Stimulated activated CD4-positive, alpha-beta T cell treated with anti-CD3 and anti-CD28 coated beads, Interleukin-2, amount 100 ng/mL, for 48 hours (primary cell): ENCODE results near the gene SSTR1.

Experiments used
- DNase-seq, 2 donors: peaks; one replicate each; pipeline ENCODE4 v3.0.0-alpha.2; 2020

Gene SSTR1

DNA sequence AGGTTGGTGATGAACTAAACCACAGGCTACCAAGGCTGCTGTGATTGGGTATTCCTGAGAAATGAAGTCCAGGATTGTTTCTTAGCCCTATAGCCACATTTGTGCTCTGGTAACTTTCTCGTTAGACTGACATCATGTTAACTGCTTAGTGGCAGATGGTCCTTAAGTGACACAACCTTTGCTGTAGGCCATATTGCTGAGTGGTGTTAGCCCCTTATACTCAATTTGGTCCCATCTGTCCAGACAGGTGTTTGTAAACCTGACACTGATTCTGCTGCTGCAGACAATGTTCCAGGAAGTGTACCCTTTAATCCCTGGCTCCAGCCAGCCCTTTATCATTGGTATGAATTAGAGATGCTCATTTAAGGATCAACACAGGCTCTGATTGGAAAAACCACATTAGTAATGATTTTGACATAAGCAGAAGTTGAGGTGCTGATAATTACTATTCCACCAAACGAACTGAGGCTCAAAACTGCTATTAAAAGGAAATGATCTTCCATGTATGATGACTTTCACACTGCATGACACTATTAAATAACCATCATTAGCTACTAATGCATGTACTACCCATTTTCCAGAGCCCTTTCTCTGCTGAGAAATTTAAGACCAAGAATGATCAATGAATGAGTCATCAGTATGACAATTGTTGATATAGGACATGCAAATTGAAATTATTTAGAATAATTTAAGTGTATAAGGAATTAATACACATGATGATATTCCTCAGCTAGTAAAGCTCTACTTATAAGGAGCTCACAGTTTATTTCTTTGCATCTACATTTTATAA lies 3.6 kb upstream of the SSTR1 start:
- no peak for DNase-seq

DNA sequence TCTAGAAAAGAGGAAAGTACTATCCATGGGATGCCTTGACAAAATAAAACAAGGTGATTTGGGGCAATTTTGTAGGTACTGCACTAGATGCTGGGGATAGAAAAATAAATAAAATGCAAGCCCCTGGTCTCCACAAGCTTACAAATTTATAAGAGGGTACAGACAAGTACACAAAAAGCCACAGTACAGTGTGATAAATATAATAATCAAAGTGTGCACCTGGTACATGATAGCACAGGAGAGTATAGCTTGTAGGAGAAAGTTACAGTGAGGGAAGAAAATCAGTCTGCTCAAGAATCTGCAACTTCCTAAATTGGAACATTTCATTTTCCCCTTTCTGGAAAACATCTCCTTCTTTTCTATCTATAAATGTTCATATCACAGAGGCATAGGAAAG lies 3.0 kb upstream of the SSTR1 start:
- DNase-seq, result no peak

DNA sequence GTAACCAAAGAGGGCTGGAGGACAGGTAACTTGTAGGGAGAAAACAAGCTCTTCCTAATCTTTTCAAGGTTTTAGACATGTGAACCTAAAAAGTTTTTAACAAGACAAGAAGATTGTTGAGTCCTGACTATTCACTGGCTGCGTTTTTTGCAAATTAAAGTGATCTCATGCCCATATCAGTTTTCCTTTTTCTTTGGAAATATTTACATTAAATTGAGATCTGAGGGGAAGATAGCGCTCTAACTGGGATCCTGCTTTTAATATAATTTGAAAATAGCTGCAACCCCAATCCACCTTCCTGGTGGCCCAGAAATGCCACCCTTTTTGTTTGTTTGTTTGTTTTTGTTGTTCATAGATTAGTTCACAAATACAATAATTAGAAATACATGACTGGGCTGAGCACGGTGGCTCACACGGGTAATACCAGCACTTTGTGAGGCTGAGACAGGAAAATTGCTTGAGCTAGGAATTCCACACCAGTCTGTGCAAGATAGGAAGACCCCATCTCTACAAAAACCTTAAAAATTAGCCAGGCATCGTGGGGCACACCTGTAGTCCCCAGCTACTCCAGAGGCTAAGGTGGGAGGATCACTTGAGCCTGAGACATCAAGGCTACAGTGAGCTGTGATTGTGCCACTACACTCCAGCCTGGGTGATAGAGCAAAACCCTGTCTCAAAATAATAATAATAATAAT lies 2.4 kb upstream of the SSTR1 start:
- no peak for DNase-seq

GRCh38 chr14:38205949-38206665 lies 1.6 kb upstream of the SSTR1 start:
- DNase-seq, result no peak

GRCh38 chr14:38206689-38207376 lies 871 bp upstream of the SSTR1 start:
- no peak for DNase-seq

DNA sequence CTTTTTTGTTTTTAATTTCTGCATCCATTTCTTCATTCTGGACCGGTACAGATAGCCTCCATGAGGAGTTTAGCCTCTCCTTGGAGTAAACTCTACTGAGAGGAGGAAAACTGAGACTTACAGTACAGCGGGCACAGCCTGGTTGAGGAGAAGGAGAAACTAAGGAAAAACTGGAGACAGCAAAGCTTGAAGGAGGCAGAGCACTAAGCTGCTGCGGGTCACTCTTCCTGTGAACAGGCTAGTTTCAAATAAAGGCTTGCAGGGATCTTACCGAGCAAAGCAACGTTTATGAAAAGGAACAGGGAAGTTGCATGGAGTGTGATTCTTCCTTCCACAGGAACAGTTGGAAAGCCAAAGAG lies 348 bp upstream of the SSTR1 start:
- DNase-seq, result no peak

DNA sequence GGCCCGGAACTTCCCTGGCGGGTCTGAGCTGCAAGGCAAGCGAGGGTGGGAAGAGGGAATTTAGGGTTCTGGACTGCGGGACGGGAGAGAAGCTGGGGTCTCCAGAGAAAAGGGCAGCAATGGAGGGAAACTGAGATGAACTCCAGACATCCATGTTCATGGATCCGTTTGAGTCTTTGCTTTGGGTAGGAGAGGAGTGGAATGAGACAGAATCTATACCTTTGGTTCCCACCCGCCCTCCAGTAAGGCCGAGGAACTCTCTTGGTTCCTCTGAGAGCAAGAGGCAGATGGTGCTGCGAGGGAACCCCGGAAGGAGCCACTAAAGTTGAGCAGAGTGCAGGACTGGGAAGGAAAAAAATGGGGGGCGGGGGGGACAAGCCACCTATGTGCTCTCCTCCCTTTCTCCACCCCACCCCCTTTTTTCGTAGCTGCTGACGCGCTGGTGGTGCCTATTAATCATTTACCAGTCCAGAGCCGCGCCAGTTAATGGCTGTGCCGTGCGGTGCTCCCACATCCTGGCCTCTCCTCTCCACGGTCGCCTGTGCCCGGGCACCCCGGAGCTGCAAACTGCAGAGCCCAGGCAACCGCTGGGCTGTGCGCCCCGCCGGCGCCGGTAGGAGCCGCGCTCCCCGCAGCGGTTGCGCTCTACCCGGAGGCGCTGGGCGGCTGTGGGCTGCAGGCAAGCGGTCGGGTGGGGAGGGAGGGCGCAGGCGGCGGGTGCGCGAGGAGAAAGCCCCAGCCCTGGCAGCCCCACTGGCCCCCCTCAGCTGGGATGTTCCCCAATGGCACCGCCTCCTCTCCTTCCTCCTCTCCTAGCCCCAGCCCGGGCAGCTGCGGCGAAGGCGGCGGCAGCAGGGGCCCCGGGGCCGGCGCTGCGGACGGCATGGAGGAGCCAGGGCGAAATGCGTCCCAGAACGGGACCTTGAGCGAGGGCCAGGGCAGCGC lies 1.2 kb downstream of the SSTR1 start:
- DNase-seq, result no peak

GRCh38 chr14:38209572-38210557 lies 2.2 kb downstream of the SSTR1 start:
- no peak for DNase-seq

DNA sequence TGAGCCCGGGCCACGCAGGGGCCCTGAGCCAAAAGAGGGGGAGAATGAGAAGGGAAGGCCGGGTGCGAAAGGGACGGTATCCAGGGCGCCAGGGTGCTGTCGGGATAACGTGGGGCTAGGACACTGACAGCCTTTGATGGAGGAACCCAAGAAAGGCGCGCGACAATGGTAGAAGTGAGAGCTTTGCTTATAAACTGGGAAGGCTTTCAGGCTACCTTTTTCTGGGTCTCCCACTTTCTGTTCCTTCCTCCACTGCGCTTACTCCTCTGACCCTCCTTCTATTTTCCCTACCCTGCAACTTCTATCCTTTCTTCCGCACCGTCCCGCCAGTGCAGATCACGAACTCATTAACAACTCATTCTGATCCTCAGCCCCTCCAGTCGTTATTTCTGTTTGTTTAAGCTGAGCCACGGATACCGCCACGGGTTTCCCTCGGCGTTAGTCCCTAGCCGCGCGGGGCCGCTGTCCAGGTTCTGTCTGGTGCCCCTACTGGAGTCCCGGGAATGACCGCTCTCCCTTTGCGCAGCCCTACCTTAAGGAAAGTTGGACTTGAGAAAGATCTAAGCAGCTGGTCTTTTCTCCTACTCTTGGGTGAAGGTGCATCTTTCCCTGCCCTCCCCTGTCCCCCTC lies 3.0 kb downstream of the SSTR1 start:
- no peak for DNase-seq

- no peak for DNase-seq
Observed at GRCh38 chr14:38211255-38211735, 3.6 kb downstream of the SSTR1 start.

- DNase-seq, result no peak
Observed at GRCh38 chr14:38212111-38212510, 4.4 kb downstream of the SSTR1 start.

DNA sequence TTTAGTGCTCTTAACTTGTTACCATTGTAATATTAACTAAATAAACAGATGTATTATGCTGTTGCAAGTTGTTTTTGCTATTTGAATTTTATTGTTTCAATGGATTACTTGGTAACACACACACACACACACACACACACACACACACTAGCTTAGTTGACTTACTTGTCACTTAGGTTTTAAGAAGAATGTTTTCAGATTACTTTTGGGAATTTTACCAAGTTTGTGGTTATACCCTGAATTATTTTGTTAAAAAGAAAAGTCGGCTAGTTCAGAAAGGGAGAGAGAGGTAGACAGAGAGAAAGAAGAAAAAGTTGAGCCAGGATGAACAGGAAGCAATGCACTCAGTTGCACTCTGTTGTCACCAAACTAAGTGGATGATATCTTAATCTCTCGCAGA lies 5.3 kb downstream of the SSTR1 start:
- no peak for DNase-seq

DNA sequence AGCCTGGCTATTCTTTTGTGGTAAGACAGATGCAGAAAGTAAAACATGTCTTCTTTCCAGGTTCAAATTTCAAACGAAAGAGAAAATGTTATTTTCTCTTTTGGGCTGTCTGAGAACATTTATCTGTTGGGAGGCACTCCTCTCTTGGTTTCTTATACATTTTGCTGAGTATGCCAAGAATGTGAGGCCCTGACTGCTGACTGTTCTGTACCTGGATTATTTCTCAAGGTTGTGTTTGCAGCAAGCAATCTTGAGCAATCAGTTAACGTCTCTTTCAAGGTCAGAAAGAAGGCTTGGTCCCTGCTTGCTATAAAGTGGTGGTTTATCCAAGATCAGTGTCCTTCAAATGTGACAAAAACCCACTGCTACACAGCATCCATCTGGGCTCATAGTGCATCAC lies 9.8 kb downstream of the SSTR1 start:
- DNase-seq, result no peak

DNA sequence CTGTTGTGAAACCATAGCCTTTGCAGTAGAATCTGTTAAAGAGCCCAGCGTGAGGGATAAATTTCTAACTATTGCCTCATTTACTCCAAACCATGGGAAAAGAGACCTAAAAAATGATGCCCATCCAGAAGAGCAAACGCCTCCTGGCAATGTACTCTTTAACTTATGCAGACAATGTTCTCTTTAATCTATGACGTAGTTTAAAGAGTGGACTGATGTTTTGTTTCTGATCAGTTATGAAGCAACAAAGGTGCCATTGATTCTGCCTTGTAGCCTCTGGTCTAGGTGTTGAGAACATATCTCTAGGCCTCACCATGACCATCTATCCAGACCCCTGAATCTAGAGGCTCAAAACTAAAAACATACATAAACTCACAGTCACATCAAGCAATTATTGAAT lies 13.4 kb downstream of the SSTR1 start:
- no peak for DNase-seq

DNA sequence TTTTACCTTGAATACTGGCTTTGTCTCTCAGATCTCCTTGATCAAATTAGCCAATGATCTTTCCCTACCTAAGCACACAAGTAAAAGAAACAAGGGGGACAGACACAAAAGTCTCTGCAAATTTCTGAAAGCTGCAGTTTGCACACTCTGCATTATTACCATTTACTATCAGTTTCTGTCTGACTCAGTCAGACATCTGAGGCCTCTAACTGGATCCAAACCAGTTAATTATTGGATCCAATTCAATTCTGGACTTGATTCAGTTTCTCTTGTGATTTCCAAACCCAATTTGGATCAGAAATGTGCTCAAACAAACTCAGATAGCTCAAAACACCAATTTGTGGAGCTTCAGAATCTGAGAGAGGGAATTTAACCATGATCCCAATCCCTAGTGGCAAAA lies 16.6 kb downstream of the SSTR1 start:
- DNase-seq, result no peak

GRCh38 chr14:38225946-38226345 lies 18.2 kb downstream of the SSTR1 start:
- no peak for DNase-seq

GRCh38 chr14:38226366-38226765 lies 18.7 kb downstream of the SSTR1 start:
- no peak for DNase-seq

- no peak for DNase-seq
Observed at GRCh38 chr14:38233218-38233617, 25.5 kb downstream of the SSTR1 start.

DNA sequence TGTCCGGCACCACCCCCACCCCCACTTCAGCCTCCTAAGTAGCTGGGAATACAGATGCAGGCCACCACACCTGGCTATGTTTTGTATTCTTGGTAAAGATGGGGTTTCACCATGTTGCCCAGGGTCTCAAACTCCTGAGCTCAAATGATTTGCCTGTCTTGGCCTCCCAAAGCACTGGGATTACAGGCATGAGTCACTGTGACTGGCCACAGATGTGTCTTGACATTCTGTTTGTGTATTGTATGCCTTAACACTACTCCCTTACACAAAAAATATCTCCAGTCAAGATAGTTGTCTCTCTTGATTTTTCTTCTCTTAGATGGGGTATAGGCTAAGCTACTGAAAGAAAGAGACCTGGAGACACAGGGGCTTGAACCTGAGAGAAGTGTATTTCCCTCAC lies 30.6 kb downstream of the SSTR1 start:
- DNase-seq, result no peak

GRCh38 chr14:38238878-38239277 lies 31.2 kb downstream of the SSTR1 start:
- no peak for DNase-seq
